ENCODE results near the gene UBE2I.

Gene UBE2I

GRCh38 chr16:1345651-1346421, 36.4 kb downstream of the UBE2I start:
- no peak for DNase-seq
- Mint-ChIP-seq H3K27me3 (no peaks in the 10 kb centered on the region), H3K27ac (no peak overlapping the region), H3K4me1 (peaks cover 42% of the 10 kb centered on the region), H3K9me3 (no peaks in the 10 kb centered on the region), H3K4me3 (no peak overlapping the region)
- no peak for ATAC-seq

- Mint-ChIP-seq H3K27me3 (no peaks in the 10 kb centered on the region), H3K9me3 (no peaks in the 10 kb centered on the region), H3K4me3 (no peak overlapping the region), H3K27ac (peak overlapping the region in 1 of 2 donors; percentile 67), H3K4me1 (peaks cover 40% of the 10 kb centered on the region)
- ATAC-seq (no peak), DNase-seq (no peak)
These were observed 37.2 kb downstream of the UBE2I start for GRCh38 chr16:1346422-1347285.

GRCh38 chr16:1347286-1347855, 37.9 kb downstream of the UBE2I start:
- Mint-ChIP-seq H3K4me3 (no peak overlapping the region), H3K9me3 (no peaks in the 10 kb centered on the region), H3K27me3 (no peaks in the 10 kb centered on the region), H3K4me1 (peaks cover 33% of the 10 kb centered on the region), H3K27ac (peak overlapping the region in 1 of 2 donors; percentile 67)
- ATAC-seq = no peak
- DNase-seq = no peak

GRCh38 chr16:1347962-1348361, 38.5 kb downstream of the UBE2I start:
- ATAC-seq (no peak), DNase-seq (no peak)
- Mint-ChIP-seq H3K9me3 (no peaks in the 10 kb centered on the region), H3K4me3 (no peak overlapping the region), H3K4me1 (peaks cover 33% of the 10 kb centered on the region), H3K27me3 (no peaks in the 10 kb centered on the region), H3K27ac (no peak overlapping the region)

- no peak for DNase-seq
- Mint-ChIP-seq H3K4me1 (peaks cover 33% of the 10 kb centered on the region), H3K27ac (no peak overlapping the region), H3K9me3 (no peaks in the 10 kb centered on the region), H3K27me3 (no peaks in the 10 kb centered on the region), H3K4me3 (no peak overlapping the region)
- ATAC-seq = no peak
These were observed 39.0 kb downstream of the UBE2I start for GRCh38 chr16:1348441-1348840.

- Mint-ChIP-seq H3K27ac (no peak overlapping the region), H3K27me3 (no peaks in the 10 kb centered on the region), H3K4me1 (peaks cover 33% of the 10 kb centered on the region), H3K4me3 (no peak overlapping the region), H3K9me3 (no peaks in the 10 kb centered on the region)
- DNase-seq = no peak
- no peak for ATAC-seq
These were observed 39.5 kb downstream of the UBE2I start for GRCh38 chr16:1348926-1349325.

- ATAC-seq (no peak), DNase-seq (no peak)
- Mint-ChIP-seq H3K27me3 (no peaks in the 10 kb centered on the region), H3K4me1 (peaks cover 31% of the 10 kb centered on the region), H3K27ac (no peak overlapping the region), H3K9me3 (no peaks in the 10 kb centered on the region), H3K4me3 (no peak overlapping the region)
These were observed 39.9 kb downstream of the UBE2I start for GRCh38 chr16:1349351-1349750.

GRCh38 chr16:1349951-1350350, 40.5 kb downstream of the UBE2I start:
- H3K9me3 Mint-ChIP-seq = no peaks in the 10 kb centered on the region
- DNase-seq = no peak
- H3K27ac Mint-ChIP-seq = no peak overlapping the region
- peaks cover 36% of the 10 kb centered on the region for H3K4me1 Mint-ChIP-seq
- H3K27me3 Mint-ChIP-seq = no peaks in the 10 kb centered on the region
- H3K4me3 Mint-ChIP-seq = peak overlapping the region; percentile 80 to 85
- no peak for ATAC-seq

GRCh38 chr16:1350691-1351090, 41.3 kb downstream of the UBE2I start:
- peaks cover 44% of the 10 kb centered on the region for H3K4me1 Mint-ChIP-seq
- no peaks in the 10 kb centered on the region for H3K9me3 Mint-ChIP-seq
- H3K27me3 Mint-ChIP-seq = no peaks in the 10 kb centered on the region
- H3K27ac Mint-ChIP-seq = peak overlapping the region in 1 of 2 donors; percentile 93
- DNase-seq (no peak), ATAC-seq (no peak)
- peak overlapping the region; percentile 80 to 85 for H3K4me3 Mint-ChIP-seq

- H3K27me3 Mint-ChIP-seq = no peaks in the 10 kb centered on the region
- no peak for DNase-seq
These were observed 41.8 kb downstream of the UBE2I start for GRCh38 chr16:1351215-1351581.

GRCh38 chr16:1351582-1352362, 42.3 kb downstream of the UBE2I start, which contains the start of the genes GNPTG and TSR3:
Gene GNPTG, plus strand, starts transcription at chr16:1351931. Its CDS starts 35 bp downstream, at chr16:1351966.
Gene TSR3, minus strand, starts transcription at chr16:1351878. Its CDS starts 74 bp downstream, at chr16:1351804.
- ATAC-seq = peak; percentile 86
- Mint-ChIP-seq H3K27ac (peak within 1 kb of the TSS; percentile 46 to 95), H3K9me3 (no peaks in the 10 kb centered on the region), H3K27me3 (no peaks in the 10 kb centered on the region), H3K4me3 (peak within 1 kb of the TSS; percentile 86 to 89), H3K4me1 (peaks cover 54% of the 10 kb centered on the region)
- peak; percentile 88 to 90 for DNase-seq

More at GRCh38 chr16:1351215-1351581, 41.8 kb downstream of the UBE2I start:
- Mint-ChIP-seq H3K27ac (peak overlapping the region; percentile 46 to 93), H3K4me3 (peak overlapping the region; percentile 80 to 85), H3K4me1 (peaks cover 49% of the 10 kb centered on the region), H3K9me3 (no peaks in the 10 kb centered on the region)
- ATAC-seq = peak; percentile 41

- Mint-ChIP-seq H3K27ac (peak overlapping the region in 1 of 2 donors; percentile 99), H3K4me1 (peaks cover 59% of the 10 kb centered on the region), H3K27me3 (no peaks in the 10 kb centered on the region), H3K9me3 (no peaks in the 10 kb centered on the region), H3K4me3 (peak overlapping the region in 1 of 2 donors; percentile 28)
- no peak for ATAC-seq
- DNase-seq = no peak
These were observed 45.5 kb downstream of the UBE2I start for GRCh38 chr16:1354815-1355540.

- Mint-ChIP-seq H3K27ac (peak overlapping the region in 1 of 2 donors; percentile 99), H3K27me3 (no peaks in the 10 kb centered on the region), H3K4me1 (peaks cover 52% of the 10 kb centered on the region), H3K4me3 (no peak overlapping the region), H3K9me3 (no peaks in the 10 kb centered on the region)
- ATAC-seq = no peak
- DNase-seq = no peak
These were observed 46.2 kb downstream of the UBE2I start for GRCh38 chr16:1355591-1355990.

GRCh38 chr16:1356061-1356900, 46.8 kb downstream of the UBE2I start:
- H3K27ac Mint-ChIP-seq = peak overlapping the region; percentile 57 to 99
- H3K9me3 Mint-ChIP-seq = no peaks in the 10 kb centered on the region
- no peak overlapping the region for H3K4me3 Mint-ChIP-seq
- no peaks in the 10 kb centered on the region for H3K27me3 Mint-ChIP-seq
- peaks cover 49% of the 10 kb centered on the region for H3K4me1 Mint-ChIP-seq
- ATAC-seq (peak; percentile 1), DNase-seq (no peak)

Measured in stimulated activated naive CD8-positive, alpha-beta T cell treated with anti-CD3 and anti-CD28 coated beads, Interleukin-15, amount 100 ng/mL, for 72 hours (primary cell).